Neural cell (in vitro differentiated cells): Measurements from ENCODE around the gene DTYMK. TPM values are rescaled to one million over a fixed set of nuclear protein-coding genes. Genes with fewer than 3 reads are reported as not detected.

Source experiments
- H2AFZ ChIP-seq: fragments of 200-600, 300-800 bp; sonication (generic), shearing (Covaris generic); 2 replicates; pipeline ENCODE4 v1.6.0; 2014; ENCODE audit warnings: low read depth, mild to moderate bottlenecking, antibody characterized with exemption, low read length, moderate library complexity
- H3F3A ChIP-seq: fragments of 200-600 bp; shearing (Covaris generic); 2 replicates; pipeline ENCODE4 v1.6.1; 2016; ENCODE audit warnings: mild to moderate bottlenecking, moderate library complexity, mixed read lengths, antibody characterized with exemption, low read length; ENCODE audit not compliant: insufficient read depth, poor library complexity, severe bottlenecking
- H3K27ac ChIP-seq: fragments of 200-600, 300-800 bp; sonication (generic), shearing (Covaris generic); 2 replicates; pipeline ENCODE4 v1.5.1; 2014; ENCODE audit warnings: mild to moderate bottlenecking, low read length, moderate library complexity
- H3K27me3 ChIP-seq: fragments of 300-800, 200-600 bp; sonication (generic), shearing (Covaris generic); 2 replicates; pipeline ENCODE4 v1.6.0; 2014; ENCODE audit warnings: mild to moderate bottlenecking, low read depth, low read length, moderate library complexity; ENCODE audit not compliant: insufficient read depth
- H3K36me3 ChIP-seq: fragments of 300-800, 200-600 bp; sonication (generic), shearing (Covaris generic); 2 replicates; pipeline ENCODE4 v1.5.1; 2014; ENCODE audit warnings: mild to moderate bottlenecking, antibody characterized with exemption, low read length, moderate library complexity; ENCODE audit not compliant: insufficient read depth
- H3K4me2 ChIP-seq: fragments of 300-800, 200-600 bp; sonication (generic), shearing (Covaris generic); 2 replicates; pipeline ENCODE4 v1.6.0; 2014; ENCODE audit warnings: mild to moderate bottlenecking, low read length
- H3K4me3 ChIP-seq: fragments of 300-800, 200-600 bp; sonication (generic), shearing (Covaris generic); 2 replicates; pipeline ENCODE4 v1.5.1; 2014; ENCODE audit warnings: mild to moderate bottlenecking, low read length, moderate library complexity
- H3K79me2 ChIP-seq: fragments of 200-600 bp; shearing (Covaris generic); replicated peaks from 2 replicates; pipeline ENCODE4 v1.6.0; 2014; ENCODE audit warnings: mild to moderate bottlenecking, low read length, moderate library complexity; ENCODE audit not compliant: insufficient read depth
- H3K9ac ChIP-seq: fragments of 300-800, 200-600 bp; sonication (generic), shearing (Covaris generic); 2 replicates; pipeline ENCODE4 v1.6.1; 2016; ENCODE audit warnings: mild to moderate bottlenecking, low read length, mixed read lengths
- H3K9me2 ChIP-seq: fragments of 200-600 bp; shearing (Covaris generic); 2 replicates; pipeline ENCODE4 v1.6.1; 2016; ENCODE audit warnings: mild to moderate bottlenecking, low read length, mixed read lengths; ENCODE audit not compliant: insufficient read depth
- H3K9me3 ChIP-seq: fragments of 200-600, 300-800 bp; sonication (generic), shearing (Covaris generic); 2 replicates; pipeline ENCODE4 v1.6.1; 2016; ENCODE audit warnings: mild to moderate bottlenecking, mixed run types, low read length, moderate library complexity, mixed read lengths
- H4K20me1 ChIP-seq: fragments of 200-600 bp; shearing (Covaris generic); 2 replicates; pipeline ENCODE4 v1.6.1; 2016; ENCODE audit warnings: mild to moderate bottlenecking, mixed run types; ENCODE audit not compliant: insufficient read depth
- CTCF ChIP-seq: fragments of 450-650 bp; IDR thresholded peaks from 2 replicates; pipeline ENCODE4 v1.5.1; 2014; ENCODE audit warnings: antibody characterized with exemption, mild to moderate bottlenecking, moderate library complexity; ENCODE audit not compliant: poor library complexity, severe bottlenecking
- EP300 ChIP-seq: fragments of 450-650 bp; conservative IDR thresholded peaks from 2 replicates; pipeline ENCODE4 v1.6.1; 2014; ENCODE audit warnings: antibody characterized with exemption, mild to moderate bottlenecking, moderate library complexity; ENCODE audit not compliant: poor library complexity, severe bottlenecking
- EZH2 ChIP-seq: fragments of 200-600, 300-800 bp; shearing (Covaris generic), sonication (generic); IDR thresholded peaks from 2 replicates; pipeline ENCODE4 v1.6.1; 2014; ENCODE audit warnings: antibody characterized with exemption, low read length, borderline replicate concordance, mild to moderate bottlenecking; ENCODE audit not compliant: insufficient read depth, poor library complexity, severe bottlenecking
- MXI1 ChIP-seq: fragments of 450-650 bp; conservative IDR thresholded peaks from 2 replicates; pipeline ENCODE4 v1.6.1; 2014; ENCODE audit warnings: antibody characterized with exemption, mild to moderate bottlenecking; ENCODE audit not compliant: poor library complexity, severe bottlenecking
- POLR2AphosphoS5 ChIP-seq: IDR thresholded peaks from 2 replicates; pipeline ENCODE4 v1.6.1; 2012
- RAD21 ChIP-seq: fragments of 450-650 bp; conservative IDR thresholded peaks from 2 replicates; pipeline ENCODE4 v1.6.1; 2014; ENCODE audit warnings: antibody characterized with exemption, mild to moderate bottlenecking, moderate library complexity
- REST ChIP-seq: IDR thresholded peaks from 2 replicates; pipeline ENCODE4 v1.6.1; 2012; ENCODE audit warnings: borderline replicate concordance
- SMC3 ChIP-seq: fragments of 450-650 bp; conservative IDR thresholded peaks from 2 replicates; pipeline ENCODE4 v1.6.1; 2014; ENCODE audit warnings: antibody characterized with exemption, mild to moderate bottlenecking, moderate library complexity; ENCODE audit not compliant: poor library complexity
- TAF1 ChIP-seq: IDR thresholded peaks from 2 replicates; pipeline ENCODE4 v1.6.1; 2012; ENCODE audit warnings: low read depth
- polyA plus RNA-seq: library from polyadenylated mRNA; depleted of rRNA; stranded (reverse); fragments of >200 nt; gene quantifications from 2 replicates; pipeline ENCODE4 v1.2.3, GENCODE V29; 2014

The DTYMK gene
- polyA plus RNA-seq, 1 donor from 2014 or later: 33.5 TPM

- no peak overlapping the region for H3K4me3 ChIP-seq
- H3K27me3 ChIP-seq: no peaks in the 10 kb centered on the region
- no peaks in the 10 kb centered on the region for H3K9me3 ChIP-seq
- H3K36me3 ChIP-seq: peaks cover 6% of the 10 kb centered on the region
- TF ChIP-seq POLR2AphosphoS5: no peak
- TF ChIP-seq EZH2: no peak
- no peak for TF ChIP-seq TAF1
- no peak for TF ChIP-seq RAD21
- TF ChIP-seq CTCF: no peak
- no peak for TF ChIP-seq MXI1
- no peak for TF ChIP-seq SMC3
- no peak for TF ChIP-seq EP300
- TF ChIP-seq REST: no peak
- no peak overlapping the region for H3K27ac ChIP-seq
- no peaks in the 10 kb centered on the region for H4K20me1 ChIP-seq
- no peak overlapping the region for H2AFZ ChIP-seq
- H3F3A ChIP-seq: no peaks in the 10 kb centered on the region
- no peak overlapping the region for H3K4me2 ChIP-seq
- no peaks in the 10 kb centered on the region for H3K79me2 ChIP-seq
- H3K9me2 ChIP-seq: no peaks in the 10 kb centered on the region
- H3K9ac ChIP-seq: no peak overlapping the region
Measured at GRCh38 chr2:241668354-241668753, 18.3 kb downstream of the DTYMK start.

- H3K9ac ChIP-seq: peak overlapping the region; percentile 57
- H4K20me1 ChIP-seq: no peaks in the 10 kb centered on the region
- TF ChIP-seq POLR2AphosphoS5 (peak; percentile 58), CTCF (peak; percentile 37), EP300 (peak; percentile 42), REST (peak; percentile 77), EZH2 (no peak), RAD21 (peak; percentile 54), SMC3 (peak; percentile 37), MXI1 (peak; percentile 69), TAF1 (no peak)
- no peaks in the 10 kb centered on the region for H3K27me3 ChIP-seq
- H3K4me2 ChIP-seq: peak overlapping the region; percentile 19
- H3K36me3 ChIP-seq: peaks cover 6% of the 10 kb centered on the region
- H2AFZ ChIP-seq: no peak overlapping the region
- H3K9me2 ChIP-seq: no peaks in the 10 kb centered on the region
- no peaks in the 10 kb centered on the region for H3F3A ChIP-seq
- H3K27ac ChIP-seq: peak overlapping the region; percentile 79
- H3K79me2 ChIP-seq: no peaks in the 10 kb centered on the region
- no peaks in the 10 kb centered on the region for H3K9me3 ChIP-seq
- peak overlapping the region; percentile 52 for H3K4me3 ChIP-seq
Measured at GRCh38 chr2:241666627-241667400, 19.8 kb downstream of the DTYMK start.
